ENCODE results near the gene VWC2. TPM values are rescaled to one million over a fixed set of nuclear protein-coding genes. Genes with fewer than 3 reads are reported as not detected.
"Not testable (repeated sequence)": the region's sequence is repeated elsewhere in the genome, so short reads cannot be mapped to it uniquely, and the experiment has no call there.

VWC2 gene
- total RNA-seq, 1 donor = not detected

GRCh38 chr7:49845626-49846025, 72.2 kb downstream of the VWC2 start:
- DNase-seq (ENCODE audit: insufficient read length, low spot score, missing footprints) = no peak
- Histone ChIP-seq H3K4me1 (ENCODE audit: insufficient read depth, low read length) (no peaks in the 10 kb centered on the region), H3K4me3 (ENCODE audit: insufficient read depth, low read length) (no peak overlapping the region), H3K9me3 (ENCODE audit: low read depth, low read length) (no peaks in the 10 kb centered on the region), H3K27ac (ENCODE audit: low read depth, low read length) (no peak overlapping the region), H4K20me1 (ENCODE audit: insufficient read depth, low read length) (no peaks in the 10 kb centered on the region), H3K4me2 (ENCODE audit: insufficient read depth, low read length) (no peak overlapping the region), H3K36me3 (ENCODE audit: insufficient read depth, low read length) (no peaks in the 10 kb centered on the region), H2AFZ (ENCODE audit: low read length) (no peak overlapping the region), H3K27me3 (ENCODE audit: insufficient read depth, low read length) (no peaks in the 10 kb centered on the region), H3K79me2 (ENCODE audit: insufficient read depth, low read length) (no peaks in the 10 kb centered on the region)
- no peak for TF ChIP-seq CTCF (IDR thresholded peaks at IDR 0.05; ENCODE audit: extremely low read depth, low read depth, low read length)

- TF ChIP-seq CTCF (IDR thresholded peaks at IDR 0.05; ENCODE audit: extremely low read depth, low read depth, low read length) = no peak
- no peaks in the 10 kb centered on the region for H3K4me1 ChIP-seq (ENCODE audit: insufficient read depth, low read length)
- H3K27me3 ChIP-seq (ENCODE audit: insufficient read depth, low read length) = no peaks in the 10 kb centered on the region
- H3K9me3 ChIP-seq (ENCODE audit: low read depth, low read length) = no peaks in the 10 kb centered on the region
- H3K27ac ChIP-seq (ENCODE audit: low read depth, low read length) = no peak overlapping the region
- H3K4me2 ChIP-seq (ENCODE audit: insufficient read depth, low read length) = no peak overlapping the region
- no peak overlapping the region for H2AFZ ChIP-seq (ENCODE audit: low read length)
- DNase-seq (ENCODE audit: insufficient read length, low spot score, missing footprints) = no peak
- no peaks in the 10 kb centered on the region for H4K20me1 ChIP-seq (ENCODE audit: insufficient read depth, low read length)
- H3K79me2 ChIP-seq (ENCODE audit: insufficient read depth, low read length) = no peaks in the 10 kb centered on the region
- H3K36me3 ChIP-seq (ENCODE audit: insufficient read depth, low read length) = no peaks in the 10 kb centered on the region
- no peak overlapping the region for H3K4me3 ChIP-seq (ENCODE audit: insufficient read depth, low read length)
Measured at GRCh38 chr7:49848211-49848841, 74.9 kb downstream of the VWC2 start.

- Histone ChIP-seq H3K36me3 (ENCODE audit: insufficient read depth, low read length) (no peaks in the 10 kb centered on the region), H3K4me1 (ENCODE audit: insufficient read depth, low read length) (no peaks in the 10 kb centered on the region), H3K4me3 (ENCODE audit: insufficient read depth, low read length) (no peak overlapping the region), H2AFZ (ENCODE audit: low read length) (no peak overlapping the region), H3K9me3 (ENCODE audit: low read depth, low read length) (no peaks in the 10 kb centered on the region), H3K4me2 (ENCODE audit: insufficient read depth, low read length) (no peak overlapping the region), H3K79me2 (ENCODE audit: insufficient read depth, low read length) (no peaks in the 10 kb centered on the region), H3K27ac (ENCODE audit: low read depth, low read length) (no peak overlapping the region), H4K20me1 (ENCODE audit: insufficient read depth, low read length) (no peaks in the 10 kb centered on the region), H3K27me3 (ENCODE audit: insufficient read depth, low read length) (no peaks in the 10 kb centered on the region)
- no peak for TF ChIP-seq CTCF (IDR thresholded peaks at IDR 0.05; ENCODE audit: extremely low read depth, low read depth, low read length)
- no peak for DNase-seq (ENCODE audit: insufficient read length, low spot score, missing footprints)
Measured at GRCh38 chr7:49850921-49851613, 77.6 kb downstream of the VWC2 start.

- not testable (repeated sequence) for H2AFZ ChIP-seq (ENCODE audit: low read length); H4K20me1 ChIP-seq (ENCODE audit: insufficient read depth, low read length); H3K27ac ChIP-seq (ENCODE audit: low read depth, low read length); H3K4me3 ChIP-seq (ENCODE audit: insufficient read depth, low read length); H3K9me3 ChIP-seq (ENCODE audit: low read depth, low read length); H3K79me2 ChIP-seq (ENCODE audit: insufficient read depth, low read length); DNase-seq (ENCODE audit: insufficient read length, low spot score, missing footprints); H3K36me3 ChIP-seq (ENCODE audit: insufficient read depth, low read length); H3K4me2 ChIP-seq (ENCODE audit: insufficient read depth, low read length); H3K4me1 ChIP-seq (ENCODE audit: insufficient read depth, low read length); H3K27me3 ChIP-seq (ENCODE audit: insufficient read depth, low read length)
Measured at GRCh38 chr7:49851614-49851934, 78.1 kb downstream of the VWC2 start.
